Activated naive CD8-positive, alpha-beta T cell treated with anti-CD3 and anti-CD28 coated beads, Interleukin-2, amount 10 ng/mL, durations not matched to agents 7 days and 5 days (primary cell): ENCODE results near the gene EEF1AKMT1. TPM values are rescaled to one million over a fixed set of nuclear protein-coding genes. Genes with fewer than 3 reads are reported as not detected.
A peak's percentile ranks its signal among the peaks of the same experiment; 100 is the strongest.

Experiments
- ATAC-seq: fragments of 150-1000 bp; cut with Tn5 transposase; one replicate; pipeline ENCODE4 v1.10.0; 2021; ENCODE audit warnings: low read depth, moderate library complexity
- POLR2A ChIA-PET: fragments of 350-600 bp; sonication (Branson Sonifier 250); formaldehyde crosslinking; loops from one replicate; lab custom pipeline; 2021; ENCODE audit warnings: antibody characterized with exemption; lab: Charles Lee
- DNase-seq: peaks from one replicate; pipeline ENCODE4 v3.0.0; 2021
- H3K27ac Mint-ChIP-seq: one replicate; pipeline ENCODE4 v1.8.0; 2022; ENCODE audit warnings: mild to moderate bottlenecking, mixed read lengths
- H3K27me3 Mint-ChIP-seq: one replicate; pipeline ENCODE4 v1.8.0; 2022; ENCODE audit warnings: mild to moderate bottlenecking, moderate library complexity, mixed read lengths
- H3K36me3 Mint-ChIP-seq: one replicate; pipeline ENCODE4 v1.8.0; 2021; ENCODE audit warnings: mild to moderate bottlenecking, mixed read lengths
- H3K4me1 Mint-ChIP-seq: one replicate; pipeline ENCODE4 v1.8.0; 2021; ENCODE audit warnings: mixed read lengths
- H3K4me3 Mint-ChIP-seq: one replicate; pipeline ENCODE4 v1.8.0; 2022; ENCODE audit warnings: mild to moderate bottlenecking, moderate library complexity, mixed read lengths
- H3K9me3 Mint-ChIP-seq: one replicate; pipeline ENCODE4 v1.8.0; 2021; ENCODE audit warnings: mixed read lengths
- total RNA-seq, 2 experiments: library from RNA; stranded (reverse); gene quantifications; one replicate each; pipeline ENCODE4 v1.2.3, GENCODE V29; 2021

Gene EEF1AKMT1
- total RNA-seq, 2 experiments from 2014 or later, result 7.1 to 9.0 TPM

DNA sequence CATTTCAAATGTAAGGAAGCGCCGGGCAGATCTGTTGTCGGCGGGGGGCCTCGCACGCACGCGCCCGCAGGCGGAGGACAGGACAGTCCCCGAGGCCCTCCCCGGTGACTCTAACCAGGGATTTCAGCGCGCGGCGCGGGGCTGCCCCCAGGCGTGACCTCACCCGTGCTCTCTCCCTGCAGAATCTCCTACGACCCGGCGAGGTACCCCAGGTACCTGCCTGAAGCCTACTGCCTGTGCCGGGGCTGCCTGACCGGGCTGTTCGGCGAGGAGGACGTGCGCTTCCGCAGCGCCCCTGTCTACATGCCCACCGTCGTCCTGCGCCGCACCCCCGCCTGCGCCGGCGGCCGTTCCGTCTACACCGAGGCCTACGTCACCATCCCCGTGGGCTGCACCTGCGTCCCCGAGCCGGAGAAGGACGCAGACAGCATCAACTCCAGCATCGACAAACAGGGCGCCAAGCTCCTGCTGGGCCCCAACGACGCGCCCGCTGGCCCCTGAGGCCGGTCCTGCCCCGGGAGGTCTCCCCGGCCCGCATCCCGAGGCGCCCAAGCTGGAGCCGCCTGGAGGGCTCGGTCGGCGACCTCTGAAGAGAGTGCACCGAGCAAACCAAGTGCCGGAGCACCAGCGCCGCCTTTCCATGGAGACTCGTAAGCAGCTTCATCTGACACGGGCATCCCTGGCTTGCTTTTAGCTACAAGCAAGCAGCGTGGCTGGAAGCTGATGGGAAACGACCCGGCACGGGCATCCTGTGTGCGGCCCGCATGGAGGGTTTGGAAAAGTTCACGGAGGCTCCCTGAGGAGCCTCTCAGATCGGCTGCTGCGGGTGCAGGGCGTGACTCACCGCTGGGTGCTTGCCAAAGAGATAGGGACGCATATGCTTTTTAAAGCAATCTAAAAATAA is 52.1 kb downstream of the EEF1AKMT1 start:
- ATAC-seq (peak; percentile 46), DNase-seq (peak; percentile 45)
- H3K4me3 Mint-ChIP-seq, result peak overlapping the region; percentile 76
- no peaks in the 10 kb centered on the region for H3K4me1 Mint-ChIP-seq
- POLR2A ChIA-PET, result interaction anchor here (0.5 kb wide), 1 partner anchor 928 kb away, joined by 3 read pairs; no protein-coding TSS in a partner anchor
- peaks cover 10% of the 10 kb centered on the region for H3K27me3 Mint-ChIP-seq
- no peaks in the 10 kb centered on the region for H3K36me3 Mint-ChIP-seq
- no peak overlapping the region for H3K27ac Mint-ChIP-seq
- H3K9me3 Mint-ChIP-seq, result no peaks in the 10 kb centered on the region

DNA sequence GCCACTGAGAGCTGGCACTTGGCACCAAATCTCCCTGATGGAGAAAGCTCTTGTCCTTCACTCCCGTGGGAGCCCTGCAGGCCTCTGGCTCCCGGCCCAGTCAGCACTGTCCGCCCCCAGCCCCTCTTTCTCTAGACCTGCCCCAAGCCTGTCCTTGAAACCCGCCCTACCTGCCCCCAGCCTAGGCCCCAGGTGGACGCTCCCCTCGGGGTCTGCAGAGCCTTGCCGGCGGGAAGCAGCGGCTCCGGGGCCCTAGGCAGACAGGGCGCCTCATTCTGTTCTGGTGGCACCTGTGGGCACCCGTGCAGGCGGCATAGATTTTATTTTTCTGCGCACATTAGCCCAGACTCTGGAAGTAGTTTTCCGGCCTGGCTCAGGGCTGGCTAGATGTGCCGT is 52.7 kb downstream of the EEF1AKMT1 start:
- no peak for ATAC-seq
- Mint-ChIP-seq H3K4me3 (no peak overlapping the region), H3K27ac (no peak overlapping the region), H3K27me3 (peaks cover 10% of the 10 kb centered on the region), H3K9me3 (no peaks in the 10 kb centered on the region), H3K36me3 (no peaks in the 10 kb centered on the region), H3K4me1 (no peaks in the 10 kb centered on the region)
- POLR2A ChIA-PET, result no interaction called here
- no peak for DNase-seq

DNA sequence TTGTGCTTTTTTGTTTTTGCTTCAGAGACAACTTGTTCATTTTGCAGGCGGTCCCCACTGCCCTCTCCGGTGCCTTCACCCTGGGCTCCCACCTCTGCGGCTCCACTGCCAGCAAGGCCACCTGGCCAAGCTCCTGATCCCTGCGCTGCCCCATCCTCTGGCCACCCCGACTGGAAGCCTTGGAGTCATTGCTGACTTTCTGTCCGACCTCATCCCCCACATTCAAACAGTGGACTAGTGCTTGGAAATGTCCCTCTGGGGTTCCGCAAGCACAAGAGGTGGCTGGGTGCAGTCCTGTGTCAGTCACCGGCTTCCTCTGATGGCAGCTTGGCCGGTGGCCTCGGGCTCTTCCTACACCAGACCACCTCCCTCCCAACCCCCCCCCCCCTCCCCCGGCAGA is 53.3 kb downstream of the EEF1AKMT1 start:
- Mint-ChIP-seq H3K4me1 (no peaks in the 10 kb centered on the region), H3K9me3 (no peaks in the 10 kb centered on the region), H3K4me3 (no peak overlapping the region), H3K27me3 (peaks cover 10% of the 10 kb centered on the region), H3K27ac (no peak overlapping the region), H3K36me3 (no peaks in the 10 kb centered on the region)
- POLR2A ChIA-PET, result no interaction called here
- ATAC-seq (no peak), DNase-seq (no peak)

DNA sequence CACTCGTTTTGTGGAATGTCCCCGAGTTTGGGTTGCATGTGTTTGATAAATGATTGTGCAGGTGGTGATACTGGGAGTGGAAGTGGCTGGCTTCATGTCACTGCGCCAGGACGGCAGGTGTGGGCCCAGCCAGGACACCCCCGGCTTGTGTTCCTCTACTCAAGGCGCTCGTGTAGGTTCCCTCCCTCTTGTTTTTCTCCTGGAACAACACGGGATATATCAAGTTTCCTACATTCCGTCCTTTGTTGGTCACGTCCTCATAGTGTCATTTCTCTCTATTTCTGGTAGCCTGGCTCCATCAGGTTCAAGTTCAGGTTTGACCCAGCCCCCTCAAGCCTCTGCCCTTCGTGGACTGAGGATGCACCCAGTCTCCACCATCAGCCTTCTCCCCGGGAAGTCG is 54.0 kb downstream of the EEF1AKMT1 start:
- no peaks in the 10 kb centered on the region for H3K36me3 Mint-ChIP-seq
- no peak for ATAC-seq
- no peaks in the 10 kb centered on the region for H3K4me1 Mint-ChIP-seq
- POLR2A ChIA-PET, result no interaction called here
- no peak for DNase-seq
- no peak overlapping the region for H3K27ac Mint-ChIP-seq
- H3K4me3 Mint-ChIP-seq, result no peak overlapping the region
- H3K27me3 Mint-ChIP-seq, result peaks cover 12% of the 10 kb centered on the region
- no peaks in the 10 kb centered on the region for H3K9me3 Mint-ChIP-seq

DNA sequence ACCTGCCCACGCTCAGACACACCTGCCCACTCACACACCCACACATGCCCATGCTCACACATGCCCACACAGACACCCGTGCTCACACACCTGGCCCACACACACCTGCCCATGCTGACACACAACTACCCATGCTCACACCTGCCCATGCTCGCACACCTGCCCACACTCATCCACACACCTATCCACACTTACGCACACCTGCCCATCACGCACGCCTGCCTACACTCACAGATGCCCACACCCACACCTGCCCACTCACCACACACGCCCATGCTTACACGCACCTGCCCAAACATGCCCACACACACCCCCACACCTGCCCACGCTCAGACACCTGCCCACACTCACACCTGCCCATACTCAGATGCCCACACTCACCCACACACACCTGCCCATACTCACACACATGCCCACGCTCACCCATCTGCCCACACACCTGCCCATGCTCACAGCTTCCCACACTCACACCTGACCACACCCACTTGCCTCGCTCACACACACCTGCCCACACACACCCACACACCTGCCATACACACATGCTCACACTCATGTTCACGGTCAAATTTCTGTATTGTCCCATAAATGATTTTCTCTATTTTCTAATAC is 54.7 kb downstream of the EEF1AKMT1 start:
- H3K36me3 Mint-ChIP-seq, result no peaks in the 10 kb centered on the region

DNA sequence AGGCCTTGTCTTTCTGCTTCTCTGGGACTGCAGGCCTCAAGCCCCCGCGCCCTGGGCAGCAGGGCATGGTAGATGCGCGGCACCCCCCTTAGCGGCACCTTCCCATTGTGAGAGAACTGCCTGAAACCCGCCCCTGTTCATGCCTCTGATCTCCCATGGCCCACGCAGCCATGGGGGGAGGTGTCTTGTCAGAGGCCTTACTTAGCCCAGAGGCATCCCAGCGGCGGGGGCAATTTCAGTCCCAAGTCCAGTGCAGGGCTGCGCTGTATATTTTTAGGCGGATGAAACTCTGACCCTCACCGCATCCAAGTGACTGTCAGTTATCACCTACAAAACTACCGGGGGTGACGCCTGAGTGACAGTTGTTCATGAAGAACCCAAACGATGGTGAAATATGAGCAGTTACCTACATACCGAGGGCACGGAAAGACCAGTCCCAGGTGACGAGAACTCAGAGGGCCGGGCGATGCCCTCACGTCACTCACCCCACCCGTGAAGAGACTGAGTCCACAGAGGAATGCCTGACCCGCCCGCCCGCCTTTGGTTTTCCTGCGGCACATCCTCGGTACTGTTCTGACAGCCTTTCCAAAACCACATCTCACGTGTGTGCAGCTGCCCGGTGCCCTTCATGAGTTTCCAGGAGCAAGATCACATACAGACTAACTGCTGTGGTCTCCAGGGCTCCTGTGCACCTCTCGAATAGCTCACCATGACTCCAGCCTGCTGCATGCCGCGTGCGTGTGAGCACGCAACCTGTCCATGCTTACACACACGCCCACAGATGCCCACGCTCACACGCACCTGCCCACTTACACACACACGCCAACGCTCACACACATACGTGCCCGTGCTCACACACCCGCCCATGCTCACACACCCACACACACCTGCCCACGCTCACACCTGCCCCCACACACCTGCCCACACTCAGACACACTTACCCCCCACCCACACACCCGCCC is 55.9 kb downstream of the EEF1AKMT1 start:
- Mint-ChIP-seq H3K4me3 (no peak overlapping the region), H3K36me3 (no peaks in the 10 kb centered on the region), H3K4me1 (peaks cover 4% of the 10 kb centered on the region), H3K27me3 (peaks cover 29% of the 10 kb centered on the region), H3K9me3 (no peaks in the 10 kb centered on the region), H3K27ac (no peak overlapping the region)
- POLR2A ChIA-PET, result interaction anchor here (0.6 kb wide), 1 partner anchor 768 kb away, joined by 3 read pairs; no protein-coding TSS in a partner anchor
- ATAC-seq (no peak), DNase-seq (no peak)

More for the DNA sequence above, 54.7 kb downstream of the EEF1AKMT1 start:
- no peak for ATAC-seq
- H3K9me3 Mint-ChIP-seq, result no peaks in the 10 kb centered on the region
- H3K27ac Mint-ChIP-seq, result no peak overlapping the region
- H3K4me1 Mint-ChIP-seq, result no peaks in the 10 kb centered on the region
- H3K4me3 Mint-ChIP-seq, result no peak overlapping the region
- POLR2A ChIA-PET, result no interaction called here
- no peak for DNase-seq
- H3K27me3 Mint-ChIP-seq, result peaks cover 17% of the 10 kb centered on the region

DNA sequence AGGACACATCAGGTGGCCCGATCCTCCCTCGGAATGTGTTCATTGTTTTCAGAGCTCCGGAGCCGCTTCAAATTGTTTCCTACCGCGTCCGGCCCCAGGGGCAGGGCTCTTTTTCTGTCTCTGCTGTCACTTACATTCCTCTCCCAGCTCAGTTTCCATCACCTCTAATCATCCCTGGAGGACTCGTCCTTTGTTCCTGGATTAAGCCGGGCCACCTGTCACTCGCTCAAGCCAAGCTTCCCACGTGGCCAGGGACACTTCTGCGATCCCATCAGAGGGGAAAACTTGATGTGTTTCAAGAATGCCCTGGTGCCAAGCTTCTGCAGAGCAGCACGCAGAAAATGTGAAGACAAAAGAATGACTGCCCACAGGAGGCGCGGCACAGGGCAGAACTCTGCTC is 56.8 kb downstream of the EEF1AKMT1 start:
- H3K27ac Mint-ChIP-seq, result no peak overlapping the region
- peaks cover 26% of the 10 kb centered on the region for H3K27me3 Mint-ChIP-seq
- H3K36me3 Mint-ChIP-seq, result no peaks in the 10 kb centered on the region
- DNase-seq (no peak), ATAC-seq (no peak)
- no peaks in the 10 kb centered on the region for H3K9me3 Mint-ChIP-seq
- peaks cover 6% of the 10 kb centered on the region for H3K4me1 Mint-ChIP-seq
- POLR2A ChIA-PET, result no interaction called here
- H3K4me3 Mint-ChIP-seq, result no peak overlapping the region

DNA sequence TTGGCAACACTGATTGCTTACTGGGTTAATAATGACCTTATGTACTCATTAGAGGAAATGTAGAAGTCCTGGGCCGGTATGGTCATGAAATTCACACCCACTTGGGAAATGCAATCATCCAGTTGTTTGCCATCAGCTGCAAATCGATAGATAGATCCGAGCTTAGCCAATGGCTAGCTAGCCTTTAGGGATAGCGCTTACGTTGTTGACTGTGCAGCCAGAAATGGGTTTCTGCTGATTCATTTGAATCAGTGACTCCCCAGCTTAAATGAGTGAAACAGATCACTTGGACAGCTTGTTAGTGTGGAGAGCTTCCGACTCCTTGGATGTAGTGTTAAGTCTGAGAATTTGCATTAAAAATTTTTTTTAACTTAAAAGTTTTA is 58.4 kb downstream of the EEF1AKMT1 start:
- Mint-ChIP-seq H3K27me3 (peaks cover 23% of the 10 kb centered on the region), H3K27ac (no peak overlapping the region), H3K9me3 (no peaks in the 10 kb centered on the region), H3K4me1 (peaks cover 6% of the 10 kb centered on the region), H3K36me3 (no peaks in the 10 kb centered on the region), H3K4me3 (no peak overlapping the region)
- DNase-seq, result no peak
- POLR2A ChIA-PET, result no interaction called here
- no peak for ATAC-seq

DNA sequence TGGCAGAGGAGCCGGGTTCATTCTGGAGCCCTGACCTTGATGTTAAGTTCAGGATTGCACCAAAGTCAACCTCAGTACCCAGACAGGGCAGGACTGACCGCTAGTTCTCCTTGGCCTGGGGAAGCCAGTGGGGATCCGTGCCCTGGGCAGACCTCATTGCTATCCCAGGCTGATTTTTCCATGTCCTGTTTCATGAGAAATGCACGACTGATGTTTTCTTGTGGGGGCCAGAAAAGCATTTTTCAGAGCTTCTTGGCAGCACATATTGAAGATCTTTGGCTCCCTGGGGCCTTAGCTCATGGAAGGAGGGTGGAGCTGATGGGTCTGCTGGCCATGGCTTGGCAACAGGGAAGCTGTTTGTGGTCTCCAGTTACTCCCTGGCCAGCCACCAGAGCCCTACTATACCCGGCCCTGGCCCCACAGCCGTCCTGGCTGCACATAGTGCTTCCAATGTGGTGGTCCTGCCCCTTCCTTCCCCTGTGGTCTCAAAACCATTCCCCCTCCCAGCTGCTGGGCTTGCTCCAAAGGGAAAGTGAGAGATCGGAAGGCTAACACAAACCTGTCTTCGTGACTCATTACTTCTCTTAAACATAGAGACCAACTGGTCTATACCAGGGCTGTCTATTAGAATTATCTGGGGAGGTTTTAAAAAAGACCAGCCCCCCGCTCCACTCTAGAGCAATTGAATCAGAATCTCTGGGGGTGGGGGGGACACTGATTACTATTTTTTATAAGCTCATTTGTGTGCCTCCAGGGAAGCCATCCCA is 59.0 kb downstream of the EEF1AKMT1 start:
- Mint-ChIP-seq H3K4me1 (peaks cover 6% of the 10 kb centered on the region), H3K9me3 (no peaks in the 10 kb centered on the region), H3K27me3 (peaks cover 23% of the 10 kb centered on the region), H3K36me3 (no peaks in the 10 kb centered on the region), H3K4me3 (no peak overlapping the region), H3K27ac (no peak overlapping the region)
- ATAC-seq (no peak), DNase-seq (no peak)
- POLR2A ChIA-PET, result no interaction called here

DNA sequence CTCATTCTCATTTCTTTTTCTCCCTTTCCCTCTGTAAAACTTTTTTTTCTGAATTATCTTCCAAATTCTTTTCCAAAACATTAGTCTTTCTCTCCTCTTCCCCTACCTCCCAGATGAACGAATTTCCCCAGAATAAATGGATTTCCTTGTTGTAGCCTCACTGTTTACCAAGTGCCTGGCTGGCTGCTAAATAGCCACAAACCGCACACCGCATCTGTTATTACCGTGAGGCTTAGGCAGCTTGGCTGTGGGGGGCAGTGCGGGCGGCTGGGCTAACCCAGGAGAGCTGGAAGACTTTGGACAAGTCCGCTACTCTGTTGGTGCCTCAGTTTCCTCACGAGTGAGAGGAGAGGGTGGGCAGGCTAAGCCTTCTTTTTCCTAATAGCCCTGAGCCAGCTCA is 59.6 kb downstream of the EEF1AKMT1 start:
- Mint-ChIP-seq H3K4me1 (peaks cover 6% of the 10 kb centered on the region), H3K4me3 (no peak overlapping the region), H3K36me3 (no peaks in the 10 kb centered on the region), H3K27ac (no peak overlapping the region), H3K9me3 (no peaks in the 10 kb centered on the region), H3K27me3 (peaks cover 23% of the 10 kb centered on the region)
- ATAC-seq (no peak), DNase-seq (no peak)
- POLR2A ChIA-PET, result no interaction called here

DNA sequence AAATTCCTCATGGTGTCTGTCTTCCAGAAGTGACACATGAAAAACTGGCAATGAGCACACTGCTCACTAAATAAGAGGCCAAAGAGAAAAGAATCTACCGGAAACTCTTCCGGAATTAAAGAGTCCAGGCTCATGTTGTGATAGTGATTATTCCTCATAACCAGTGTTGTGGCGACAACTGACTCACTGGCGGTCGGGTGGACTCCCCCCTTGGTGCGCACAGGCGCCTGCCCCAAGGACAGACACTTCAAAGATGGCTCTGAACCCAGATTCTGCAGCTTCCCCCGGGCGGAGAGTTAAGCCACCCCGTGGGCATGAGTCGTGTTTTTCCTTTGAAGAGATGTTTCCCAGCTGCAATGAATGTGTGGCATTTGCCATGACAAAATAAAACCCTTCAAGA is 60.0 kb downstream of the EEF1AKMT1 start:
- no peak for ATAC-seq
- POLR2A ChIA-PET, result no interaction called here
- H3K27me3 Mint-ChIP-seq, result peaks cover 23% of the 10 kb centered on the region
- DNase-seq, result no peak
- H3K4me3 Mint-ChIP-seq, result no peak overlapping the region
- no peak overlapping the region for H3K27ac Mint-ChIP-seq
- H3K4me1 Mint-ChIP-seq, result peaks cover 6% of the 10 kb centered on the region
- H3K9me3 Mint-ChIP-seq, result no peaks in the 10 kb centered on the region
- H3K36me3 Mint-ChIP-seq, result no peaks in the 10 kb centered on the region

DNA sequence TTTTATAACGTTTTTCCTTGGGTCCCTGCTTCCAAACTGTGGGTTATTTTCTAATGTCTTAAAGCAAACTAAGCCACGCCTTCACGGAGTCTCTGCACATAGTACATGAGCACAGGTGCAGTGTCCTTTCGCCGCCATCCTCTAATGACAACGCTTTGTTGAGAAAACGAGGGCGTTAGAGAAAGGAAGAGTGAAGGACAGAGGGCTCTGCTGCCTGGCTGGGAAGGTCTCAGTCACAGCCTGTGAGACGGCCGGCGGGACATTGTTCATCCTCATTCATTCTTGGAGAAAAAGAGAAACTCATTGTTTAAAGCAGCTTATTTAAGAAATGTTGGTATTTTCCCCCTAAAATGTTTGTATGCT is 60.8 kb downstream of the EEF1AKMT1 start:
- Mint-ChIP-seq H3K36me3 (no peaks in the 10 kb centered on the region), H3K27ac (no peak overlapping the region), H3K4me3 (no peak overlapping the region), H3K27me3 (peaks cover 23% of the 10 kb centered on the region), H3K9me3 (no peaks in the 10 kb centered on the region), H3K4me1 (peaks cover 6% of the 10 kb centered on the region)
- POLR2A ChIA-PET, result no interaction called here
- ATAC-seq, result no peak
- no peak for DNase-seq
